H9 (cell line): Measurements from ENCODE around the gene ADRA2A. TPM values are rescaled to one million over a fixed set of nuclear protein-coding genes. Genes with fewer than 3 reads are reported as not detected.

Experiments used
- DNase-seq: peaks from one replicate; pipeline ENCODE4 v3.0.0-alpha.2; 2017
- H2AFZ ChIP-seq: one replicate; pipeline ENCODE4 v1.6.1; 2013; ENCODE audit warnings: mild to moderate bottlenecking, low read length, control low read depth, moderate library complexity
- H2AK5ac ChIP-seq: 2 replicates; pipeline ENCODE4 v1.6.1; 2013; ENCODE audit warnings: low read length, control low read depth, mixed read lengths; ENCODE audit not compliant: insufficient read length
- H2BK120ac ChIP-seq: one replicate; pipeline ENCODE4 v1.6.1; 2013; ENCODE audit warnings: low read depth, mild to moderate bottlenecking, low read length, control low read depth, inconsistent platforms; ENCODE audit not compliant: poor library complexity, severe bottlenecking
- H2BK12ac ChIP-seq: 2 replicates; pipeline ENCODE4 v1.6.1; 2013; ENCODE audit warnings: low read length, control low read depth, mixed read lengths, low read depth; ENCODE audit not compliant: insufficient read length
- H2BK15ac ChIP-seq: 2 replicates; pipeline ENCODE4 v1.6.1; 2013; ENCODE audit warnings: low read depth, low read length, control low read depth
- H2BK20ac ChIP-seq: one replicate; pipeline ENCODE4 v1.6.1; 2013; ENCODE audit warnings: low read depth, mild to moderate bottlenecking, low read length, control low read depth, inconsistent platforms; ENCODE audit not compliant: poor library complexity, severe bottlenecking
- H2BK5ac ChIP-seq: 2 replicates; pipeline ENCODE4 v1.6.1; 2013; ENCODE audit warnings: low read length, control low read depth, mixed read lengths; ENCODE audit not compliant: insufficient read length
- H3K14ac ChIP-seq: 2 replicates; pipeline ENCODE4 v1.6.1; 2013; ENCODE audit warnings: low read length, control low read depth; ENCODE audit not compliant: insufficient read depth
- H3K18ac ChIP-seq: 2 replicates; pipeline ENCODE4 v1.6.1; 2013; ENCODE audit warnings: low read depth, mild to moderate bottlenecking, mixed read lengths, low read length, control low read depth; ENCODE audit not compliant: insufficient read length
- H3K23ac ChIP-seq: 2 replicates; pipeline ENCODE4 v1.6.1; 2013; ENCODE audit warnings: low read length, control low read depth, mixed read lengths, low read depth; ENCODE audit not compliant: insufficient read length
- H3K23me2 ChIP-seq: 2 replicates; pipeline ENCODE4 v1.6.1; 2013; ENCODE audit warnings: low read depth, mild to moderate bottlenecking, mixed read lengths, low read length, control low read depth; ENCODE audit not compliant: insufficient read length, poor library complexity, severe bottlenecking
- H3K27ac ChIP-seq: 2 replicates; pipeline ENCODE4 v1.5.1; 2013; ENCODE audit warnings: low read length, control low read depth, mixed read lengths, low read depth; ENCODE audit not compliant: insufficient read length
- H3K27me3 ChIP-seq: 2 replicates; pipeline ENCODE4 v1.6.1; 2013; ENCODE audit warnings: low read length, control low read depth, inconsistent platforms; ENCODE audit not compliant: insufficient read depth
- H3K4ac ChIP-seq: 2 replicates; pipeline ENCODE4 v1.6.1; 2013; ENCODE audit warnings: low read depth, mild to moderate bottlenecking, control low read depth, inconsistent platforms, low read length, moderate library complexity
- H3K4me1 ChIP-seq: 2 replicates; pipeline ENCODE4 v1.6.1; 2013; ENCODE audit warnings: low read length, control low read depth, inconsistent platforms; ENCODE audit not compliant: insufficient read depth
- H3K4me2 ChIP-seq: 2 replicates; pipeline ENCODE4 v1.6.1; 2013; ENCODE audit warnings: low read length, control low read depth, mixed read lengths; ENCODE audit not compliant: insufficient read length, insufficient read depth
- H3K56ac ChIP-seq: 2 replicates; pipeline ENCODE4 v1.6.1; 2013; ENCODE audit warnings: low read depth, mild to moderate bottlenecking, mixed read lengths, low read length, control low read depth; ENCODE audit not compliant: insufficient read length
- H3K79me1 ChIP-seq: 2 replicates; pipeline ENCODE4 v1.6.1; 2013; ENCODE audit warnings: low read depth, mild to moderate bottlenecking, moderate library complexity, low read length, control low read depth, inconsistent platforms; ENCODE audit not compliant: insufficient read depth, poor library complexity, severe bottlenecking
- H3K79me2 ChIP-seq: 2 replicates; pipeline ENCODE4 v1.6.1; 2013; ENCODE audit warnings: low read length, control low read depth, inconsistent platforms; ENCODE audit not compliant: insufficient read depth
- H3K9ac ChIP-seq: 2 replicates; pipeline ENCODE4 v1.6.1; 2013; ENCODE audit warnings: low read length, control low read depth, mixed read lengths; ENCODE audit not compliant: insufficient read length; ENCODE audit errors: extremely low read depth
- H3K9me3 ChIP-seq: one replicate; pipeline ENCODE4 v1.6.1; 2013; ENCODE audit warnings: low read depth, low read length, inconsistent platforms; ENCODE audit not compliant: control insufficient read depth
- H3T11ph ChIP-seq: one replicate; pipeline ENCODE4 v1.6.1; 2013; ENCODE audit warnings: mild to moderate bottlenecking, low read length, control low read depth, inconsistent platforms
- H4K20me1 ChIP-seq: one replicate; pipeline ENCODE4 v1.6.1; 2013; ENCODE audit not compliant: control insufficient read depth, insufficient read length, insufficient read depth
- H4K5ac ChIP-seq: 2 replicates; pipeline ENCODE4 v1.6.1; 2013; ENCODE audit warnings: low read depth, mild to moderate bottlenecking, mixed read lengths, low read length, control low read depth; ENCODE audit not compliant: insufficient read length
- H4K8ac ChIP-seq: replicated peaks from 2 replicates; pipeline ENCODE4 v1.6.1; 2013; ENCODE audit warnings: low read length, control low read depth, mixed read lengths, low read depth; ENCODE audit not compliant: insufficient read length
- H4K91ac ChIP-seq: 2 replicates; pipeline ENCODE4 v1.6.1; 2013; ENCODE audit warnings: low read depth, mild to moderate bottlenecking, moderate library complexity, mixed read lengths, low read length, control low read depth; ENCODE audit not compliant: insufficient read length
- H3K27ac Mint-ChIP-seq, 3 experiments: 2 replicates in 2 of 3; 3 replicates in 1 of 3; pipeline ENCODE4 v1.8.0; 2020 to 2021; ENCODE audit warnings: mixed read lengths in 3 of 3, mild to moderate bottlenecking in 1 of 3, moderate library complexity in 1 of 3
- H3K27me3 Mint-ChIP-seq: 2 replicates; pipeline ENCODE4 v1.8.0; 2021; ENCODE audit warnings: low read depth, mild to moderate bottlenecking, moderate library complexity, mixed read lengths
- H3K36me3 Mint-ChIP-seq, 3 experiments: 2 replicates in 2 of 3; 3 replicates in 1 of 3; pipeline ENCODE4 v1.8.0; 2020 to 2021; ENCODE audit warnings: low read depth in 3 of 3, mixed read lengths in 3 of 3; ENCODE audit not compliant: insufficient read depth in 1 of 3
- H3K4me1 Mint-ChIP-seq, 2 experiments: 2 replicates each; pipeline ENCODE4 v1.8.0; 2020; ENCODE audit warnings: mixed read lengths in 2 of 2
- H3K4me3 Mint-ChIP-seq, 2 experiments: 2 replicates in 1 of 2; 3 replicates in 1 of 2; pipeline ENCODE4 v1.8.0; 2020 to 2021; ENCODE audit warnings: mild to moderate bottlenecking in 2 of 2, mixed read lengths in 2 of 2, moderate library complexity in 1 of 2
- H3K9me3 Mint-ChIP-seq, 2 experiments: 2 replicates in 1 of 2; 3 replicates in 1 of 2; pipeline ENCODE4 v1.8.0; 2020; ENCODE audit warnings: mild to moderate bottlenecking in 2 of 2, mixed read lengths in 2 of 2, moderate library complexity in 1 of 2
- CTCF ChIP-seq: fragments of 200-600 bp; sonication (generic); conservative IDR thresholded peaks from 3 replicates; pipeline ENCODE4 v1.8.0; 2021; ENCODE audit warnings: antibody characterized with exemption, mild to moderate bottlenecking
- WGBS: extraction: QIAGEN DNeasy Blood & Tissue Kit; methylation state at CpG from one replicate; pipeline ENCODE4 v1.1.7; 2013; ENCODE audit warnings: missing lambda C conversion rate, low lambda C conversion rate, mixed read lengths; ENCODE audit not compliant: insufficient read length; ENCODE audit errors: extremely low coverage; 5-methylcytosine and 5-hydroxymethylcytosine counted together
- total RNA-seq: library from RNA; stranded (reverse); gene quantifications from 2 replicates; pipeline ENCODE4 v1.2.1, GENCODE V29; 2021

The ADRA2A gene
- total RNA-seq, 1 experiment from 2014 or later, result 1.4 TPM

GRCh38 chr10:111087968-111088505 is 11.2 kb downstream of the ADRA2A start:
- H3K4me3 Mint-ChIP-seq, result no peak overlapping the region
- H2BK120ac ChIP-seq, result no peak overlapping the region
- H3K14ac ChIP-seq, result no peak overlapping the region
- no peak overlapping the region for H3T11ph ChIP-seq
- 0 out of 7 replicates have a peak, but pooled peaks cover 0 to 1% (median 0%) of the 10 kb centered on the region in 3 experiments for H3K36me3 Mint-ChIP-seq
- H2AFZ ChIP-seq, result no peak overlapping the region
- no peak for DNase-seq
- H3K18ac ChIP-seq, result no peak overlapping the region
- WGBS, result no CpG with 5 or more reads among the region's 4 CpGs
- no peaks in the 10 kb centered on the region for H3K9me3 ChIP-seq
- peaks cover 0 to 7% of the 10 kb centered on the region in 2 experiments; a peak in 4 of 5 replicates for H3K9me3 Mint-ChIP-seq
- H3K27me3 ChIP-seq, result no peaks in the 10 kb centered on the region
- no peak overlapping the region for H2BK12ac ChIP-seq
- H4K91ac ChIP-seq, result no peak overlapping the region
- H3K27ac ChIP-seq, result no peak overlapping the region
- no peak overlapping the region for H4K5ac ChIP-seq
- H3K27ac Mint-ChIP-seq, result no peak overlapping the region
- H3K23me2 ChIP-seq, result no peaks in the 10 kb centered on the region
- no peak for TF ChIP-seq CTCF
- no peak overlapping the region for H3K4ac ChIP-seq
- H2BK5ac ChIP-seq, result no peak overlapping the region
- H3K9ac ChIP-seq, result no peak overlapping the region
- H3K56ac ChIP-seq, result no peak overlapping the region
- no peak overlapping the region for H2BK15ac ChIP-seq
- H4K8ac ChIP-seq, result no peak overlapping the region
- no peaks in the 10 kb centered on the region for H3K79me1 ChIP-seq
- no peak overlapping the region for H3K4me2 ChIP-seq
- no peak overlapping the region for H2BK20ac ChIP-seq
- H3K4me1 Mint-ChIP-seq, result peaks cover 4% of the 10 kb centered on the region in 2 experiments
- H3K79me2 ChIP-seq, result no peaks in the 10 kb centered on the region
- H2AK5ac ChIP-seq, result no peak overlapping the region
- no peak overlapping the region for H3K23ac ChIP-seq
- H3K27me3 Mint-ChIP-seq, result peaks cover 6% of the 10 kb centered on the region
- no peaks in the 10 kb centered on the region for H3K4me1 ChIP-seq
- no peaks in the 10 kb centered on the region for H4K20me1 ChIP-seq
